ENCODE measurements around the gene EYS.

DNA sequence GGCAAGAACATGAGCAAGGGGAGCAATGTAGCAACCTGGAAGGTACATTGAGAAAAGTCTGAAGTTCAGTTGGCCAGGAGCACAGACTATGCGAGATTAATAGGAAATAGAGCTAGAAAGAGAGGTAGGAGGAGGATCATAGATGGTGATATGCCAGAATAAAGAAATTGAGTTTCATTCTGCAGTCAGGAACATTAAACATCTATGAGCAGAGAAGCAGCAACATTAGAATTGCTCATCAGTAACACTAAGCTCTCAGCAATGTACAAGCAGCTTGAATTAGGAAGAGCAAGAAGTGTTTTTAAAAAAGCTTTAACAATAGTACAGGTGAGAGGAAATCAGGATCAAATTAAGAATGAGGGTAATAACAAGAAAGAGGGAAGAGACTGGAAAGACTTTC, 1603.5 kb downstream of the EYS start:
- TF ChIP-seq, protein P1, sequence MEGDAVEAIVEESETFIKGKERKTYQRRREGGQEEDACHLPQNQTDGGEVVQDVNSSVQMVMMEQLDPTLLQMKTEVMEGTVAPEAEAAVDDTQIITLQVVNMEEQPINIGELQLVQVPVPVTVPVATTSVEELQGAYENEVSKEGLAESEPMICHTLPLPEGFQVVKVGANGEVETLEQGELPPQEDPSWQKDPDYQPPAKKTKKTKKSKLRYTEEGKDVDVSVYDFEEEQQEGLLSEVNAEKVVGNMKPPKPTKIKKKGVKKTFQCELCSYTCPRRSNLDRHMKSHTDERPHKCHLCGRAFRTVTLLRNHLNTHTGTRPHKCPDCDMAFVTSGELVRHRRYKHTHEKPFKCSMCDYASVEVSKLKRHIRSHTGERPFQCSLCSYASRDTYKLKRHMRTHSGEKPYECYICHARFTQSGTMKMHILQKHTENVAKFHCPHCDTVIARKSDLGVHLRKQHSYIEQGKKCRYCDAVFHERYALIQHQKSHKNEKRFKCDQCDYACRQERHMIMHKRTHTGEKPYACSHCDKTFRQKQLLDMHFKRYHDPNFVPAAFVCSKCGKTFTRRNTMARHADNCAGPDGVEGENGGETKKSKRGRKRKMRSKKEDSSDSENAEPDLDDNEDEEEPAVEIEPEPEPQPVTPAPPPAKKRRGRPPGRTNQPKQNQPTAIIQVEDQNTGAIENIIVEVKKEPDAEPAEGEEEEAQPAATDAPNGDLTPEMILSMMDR (IDR thresholded peaks at IDR 0.05): no peak
- TF ChIP-seq POLR2A (IDR thresholded peaks at IDR 0.05): no peak
